ENCODE data around the gene ADORA2B. TPM values are rescaled to one million over a fixed set of nuclear protein-coding genes. Genes with fewer than 3 reads are reported as not detected.

The ADORA2B gene
- total RNA-seq, 1 donor from 2014 or later = 6.2 TPM

DNA sequence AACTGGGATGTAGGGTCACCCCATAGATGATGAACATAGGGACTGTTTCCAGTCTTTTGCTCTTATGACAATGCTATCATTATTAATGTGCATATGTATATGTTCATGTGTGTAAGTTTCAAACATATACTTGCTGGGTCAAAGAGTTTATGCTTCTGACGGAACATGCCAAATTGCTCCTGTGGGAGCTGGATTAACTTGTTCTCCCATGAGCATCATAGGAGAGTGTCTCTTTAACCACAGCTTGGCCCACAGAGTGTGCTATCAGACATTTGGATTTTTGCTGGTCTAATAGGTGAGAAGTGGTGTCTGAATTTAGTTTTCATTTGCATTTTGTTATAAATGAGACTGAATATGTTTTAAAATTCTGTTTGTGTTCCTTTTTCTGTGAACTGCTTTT lies 22.3 kb upstream of the ADORA2B start:
- peaks cover 2% of the 10 kb centered on the region for H3K4me1 ChIP-seq
- peaks cover 4% of the 10 kb centered on the region for H3K27me3 ChIP-seq (ENCODE audit: low read depth)
- no peak overlapping the region for H3K4me3 ChIP-seq
- H3K27ac ChIP-seq = no peak overlapping the region
- ATAC-seq (no peak), DNase-seq (no peak)
- TF ChIP-seq, protein P1, sequence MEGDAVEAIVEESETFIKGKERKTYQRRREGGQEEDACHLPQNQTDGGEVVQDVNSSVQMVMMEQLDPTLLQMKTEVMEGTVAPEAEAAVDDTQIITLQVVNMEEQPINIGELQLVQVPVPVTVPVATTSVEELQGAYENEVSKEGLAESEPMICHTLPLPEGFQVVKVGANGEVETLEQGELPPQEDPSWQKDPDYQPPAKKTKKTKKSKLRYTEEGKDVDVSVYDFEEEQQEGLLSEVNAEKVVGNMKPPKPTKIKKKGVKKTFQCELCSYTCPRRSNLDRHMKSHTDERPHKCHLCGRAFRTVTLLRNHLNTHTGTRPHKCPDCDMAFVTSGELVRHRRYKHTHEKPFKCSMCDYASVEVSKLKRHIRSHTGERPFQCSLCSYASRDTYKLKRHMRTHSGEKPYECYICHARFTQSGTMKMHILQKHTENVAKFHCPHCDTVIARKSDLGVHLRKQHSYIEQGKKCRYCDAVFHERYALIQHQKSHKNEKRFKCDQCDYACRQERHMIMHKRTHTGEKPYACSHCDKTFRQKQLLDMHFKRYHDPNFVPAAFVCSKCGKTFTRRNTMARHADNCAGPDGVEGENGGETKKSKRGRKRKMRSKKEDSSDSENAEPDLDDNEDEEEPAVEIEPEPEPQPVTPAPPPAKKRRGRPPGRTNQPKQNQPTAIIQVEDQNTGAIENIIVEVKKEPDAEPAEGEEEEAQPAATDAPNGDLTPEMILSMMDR (IDR thresholded peaks at IDR 0.05) = no peak
- no peaks in the 10 kb centered on the region for H3K36me3 ChIP-seq
- intact Hi-C loops (cut with DNase I) = no loop called here
- H3K9me3 ChIP-seq = no peaks in the 10 kb centered on the region

DNA sequence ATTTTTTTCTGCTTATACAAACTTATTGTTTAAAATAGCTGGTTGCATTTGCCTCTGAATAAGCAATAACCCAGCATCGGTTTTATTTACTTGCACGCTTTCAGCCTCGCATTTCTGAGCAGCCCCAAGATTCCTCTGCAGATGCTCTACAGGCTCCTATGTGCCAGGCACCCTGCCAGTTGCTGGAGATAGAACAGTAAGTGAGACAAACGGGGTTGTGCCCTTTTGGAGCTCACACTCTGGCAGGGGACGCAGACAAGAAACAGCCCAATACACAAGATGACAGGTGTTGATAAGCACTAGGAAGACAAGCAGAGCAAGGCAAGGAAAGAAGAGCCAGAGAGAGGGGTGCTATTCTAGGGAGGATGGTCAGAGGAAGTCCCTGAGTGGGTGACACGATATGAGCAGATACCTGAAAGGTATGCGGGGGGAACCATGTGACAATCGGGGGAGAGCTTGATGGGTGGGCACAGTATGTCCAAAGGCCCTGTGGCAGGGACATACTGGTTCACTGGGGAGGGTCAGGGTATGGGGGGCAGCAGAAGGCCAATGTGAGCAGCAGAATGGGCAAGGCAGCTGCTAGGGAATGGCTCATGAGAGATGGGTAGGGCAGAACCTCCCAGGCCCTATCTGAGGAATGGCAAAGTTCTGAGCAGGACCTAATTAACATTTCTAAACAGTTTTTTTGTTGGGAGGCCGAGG lies 18.7 kb upstream of the ADORA2B start:
- TF ChIP-seq, protein P1 (IDR thresholded peaks at IDR 0.05) = no peak
- Histone ChIP-seq H3K36me3 (no peaks in the 10 kb centered on the region), H3K4me1 (no peaks in the 10 kb centered on the region), H3K4me3 (no peak overlapping the region), H3K27ac (no peak overlapping the region), H3K9me3 (no peaks in the 10 kb centered on the region), H3K27me3 (ENCODE audit: low read depth) (no peaks in the 10 kb centered on the region)
- ATAC-seq (no peak), DNase-seq (no peak)
- intact Hi-C loops (cut with DNase I) = no loop called here

GRCh38 chr17:15928286-15928785 lies 16.6 kb upstream of the ADORA2B start:
- H3K27ac ChIP-seq = no peak overlapping the region
- no peaks in the 10 kb centered on the region for H3K36me3 ChIP-seq
- no peak for ATAC-seq
- intact Hi-C loops (cut with DNase I) = no loop called here
- TF ChIP-seq, protein P1 (IDR thresholded peaks at IDR 0.05) = no peak
- no peaks in the 10 kb centered on the region for H3K9me3 ChIP-seq
- H3K4me1 ChIP-seq = no peaks in the 10 kb centered on the region
- DNase-seq = no peak
- H3K27me3 ChIP-seq (ENCODE audit: low read depth) = no peaks in the 10 kb centered on the region
- H3K4me3 ChIP-seq = no peak overlapping the region

GRCh38 chr17:15929941-15930340 lies 15.0 kb upstream of the ADORA2B start:
- DNase-seq = no peak

DNA sequence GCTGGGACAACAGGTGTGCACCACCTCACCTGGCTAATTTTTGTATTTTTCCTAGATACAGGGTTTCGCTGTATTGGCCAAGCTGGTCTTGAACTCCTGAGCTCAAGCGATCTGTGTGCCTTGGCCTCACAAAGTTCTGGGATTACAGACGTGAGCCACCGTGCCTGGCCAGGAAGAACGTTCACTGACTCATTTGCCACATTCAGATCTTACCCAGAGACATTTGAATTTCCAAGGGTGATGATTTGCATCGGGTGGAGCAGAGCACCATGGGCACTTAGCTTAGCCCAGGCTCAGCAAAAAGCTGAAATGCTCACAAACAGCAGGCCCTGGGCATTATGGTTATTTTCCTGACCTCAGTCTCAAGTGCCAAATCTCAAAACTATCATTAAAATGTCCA lies 14.5 kb upstream of the ADORA2B start:
- intact Hi-C loops (cut with DNase I) = no loop called here
- DNase-seq (no peak), ATAC-seq (no peak)
- H3K27ac ChIP-seq = no peak overlapping the region
- H3K36me3 ChIP-seq = no peaks in the 10 kb centered on the region
- H3K4me1 ChIP-seq = no peaks in the 10 kb centered on the region
- H3K27me3 ChIP-seq (ENCODE audit: low read depth) = no peaks in the 10 kb centered on the region
- no peak overlapping the region for H3K4me3 ChIP-seq
- TF ChIP-seq, protein P1 (IDR thresholded peaks at IDR 0.05) = no peak
- H3K9me3 ChIP-seq = no peaks in the 10 kb centered on the region

More at GRCh38 chr17:15929941-15930340, 15.0 kb upstream of the ADORA2B start:
- Histone ChIP-seq H3K36me3 (no peaks in the 10 kb centered on the region), H3K4me3 (no peak overlapping the region), H3K27me3 (ENCODE audit: low read depth) (no peaks in the 10 kb centered on the region), H3K9me3 (no peaks in the 10 kb centered on the region), H3K4me1 (no peaks in the 10 kb centered on the region), H3K27ac (no peak overlapping the region)
- TF ChIP-seq, protein P1 (IDR thresholded peaks at IDR 0.05) = no peak
- intact Hi-C loops (cut with DNase I) = no loop called here
- no peak for ATAC-seq

All from lower lobe of right lung (tissue), 2 donors.